Neural crest cell (in vitro differentiated cells): ENCODE measurements around the gene WDFY3. TPM values are rescaled to one million over a fixed set of nuclear protein-coding genes. Genes with fewer than 3 reads are reported as not detected.

ENCODE experiments used
- DNase-seq: peaks from one replicate; pipeline ENCODE4 v3.0.0; 2021; ENCODE audit warnings: low read depth, mixed read lengths, low spot score
- H3K27ac Mint-ChIP-seq: one replicate; pipeline ENCODE4 v1.8.0; 2021; ENCODE audit warnings: mild to moderate bottlenecking, mixed read lengths; ENCODE audit not compliant: unreplicated experiment
- H3K27me3 Mint-ChIP-seq: 2 replicates; pipeline ENCODE4 v1.8.0; 2021; ENCODE audit warnings: low read depth, mild to moderate bottlenecking, mixed read lengths
- H3K36me3 Mint-ChIP-seq: 2 replicates; pipeline ENCODE4 v1.8.0; 2021; ENCODE audit warnings: low read depth, mild to moderate bottlenecking, mixed read lengths
- H3K4me1 Mint-ChIP-seq: 2 replicates; pipeline ENCODE4 v1.8.0; 2021; ENCODE audit warnings: mixed read lengths
- H3K4me3 Mint-ChIP-seq: one replicate; pipeline ENCODE4 v1.8.0; 2021; ENCODE audit warnings: mild to moderate bottlenecking, mixed read lengths
- H3K9me3 Mint-ChIP-seq: 2 replicates; pipeline ENCODE4 v1.8.0; 2021; ENCODE audit warnings: mixed read lengths
- total RNA-seq: library from RNA; stranded (reverse); gene quantifications from 2 replicates; pipeline ENCODE4 v1.2.1, GENCODE V29; 2021
- TF ChIP-seq, protein P1 (sequence below): fragments of 200-600 bp; sonication (generic); conservative IDR thresholded peaks from 2 replicates; pipeline ENCODE4 v1.5.0; 2021; ENCODE audit warnings: antibody characterized with exemption, mild to moderate bottlenecking

The WDFY3 gene
- total RNA-seq, 1 donor from 2014 or later, result 53.5 TPM

DNA sequence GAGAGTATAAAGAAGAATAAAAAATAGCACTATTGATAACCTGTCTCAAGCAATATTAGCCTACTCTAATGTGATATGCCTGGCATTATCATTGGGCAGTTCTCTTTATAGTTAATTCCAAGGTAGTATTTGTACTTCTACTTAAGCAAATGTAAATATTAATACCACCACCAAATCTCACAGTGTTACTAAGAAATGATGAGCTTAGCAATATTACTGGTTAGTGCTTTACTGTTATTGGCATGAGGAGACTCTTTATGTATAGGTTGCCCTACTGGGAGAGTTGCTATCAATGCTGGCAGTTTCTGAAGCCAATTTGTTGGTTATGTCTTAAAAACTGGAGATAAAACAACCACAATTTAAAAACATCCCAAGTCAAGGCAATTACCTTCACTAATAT lies 227.9 kb downstream of the WDFY3 start:
- H3K27me3 Mint-ChIP-seq, result no peaks in the 10 kb centered on the region
- H3K36me3 Mint-ChIP-seq, result peaks cover 12% of the 10 kb centered on the region
- no peaks in the 10 kb centered on the region for H3K4me1 Mint-ChIP-seq
- no peak overlapping the region for H3K4me3 Mint-ChIP-seq
- no peaks in the 10 kb centered on the region for H3K9me3 Mint-ChIP-seq
- no peak for DNase-seq
- H3K27ac Mint-ChIP-seq, result no peak overlapping the region
- TF ChIP-seq, protein P1, sequence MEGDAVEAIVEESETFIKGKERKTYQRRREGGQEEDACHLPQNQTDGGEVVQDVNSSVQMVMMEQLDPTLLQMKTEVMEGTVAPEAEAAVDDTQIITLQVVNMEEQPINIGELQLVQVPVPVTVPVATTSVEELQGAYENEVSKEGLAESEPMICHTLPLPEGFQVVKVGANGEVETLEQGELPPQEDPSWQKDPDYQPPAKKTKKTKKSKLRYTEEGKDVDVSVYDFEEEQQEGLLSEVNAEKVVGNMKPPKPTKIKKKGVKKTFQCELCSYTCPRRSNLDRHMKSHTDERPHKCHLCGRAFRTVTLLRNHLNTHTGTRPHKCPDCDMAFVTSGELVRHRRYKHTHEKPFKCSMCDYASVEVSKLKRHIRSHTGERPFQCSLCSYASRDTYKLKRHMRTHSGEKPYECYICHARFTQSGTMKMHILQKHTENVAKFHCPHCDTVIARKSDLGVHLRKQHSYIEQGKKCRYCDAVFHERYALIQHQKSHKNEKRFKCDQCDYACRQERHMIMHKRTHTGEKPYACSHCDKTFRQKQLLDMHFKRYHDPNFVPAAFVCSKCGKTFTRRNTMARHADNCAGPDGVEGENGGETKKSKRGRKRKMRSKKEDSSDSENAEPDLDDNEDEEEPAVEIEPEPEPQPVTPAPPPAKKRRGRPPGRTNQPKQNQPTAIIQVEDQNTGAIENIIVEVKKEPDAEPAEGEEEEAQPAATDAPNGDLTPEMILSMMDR, result no peak

DNA sequence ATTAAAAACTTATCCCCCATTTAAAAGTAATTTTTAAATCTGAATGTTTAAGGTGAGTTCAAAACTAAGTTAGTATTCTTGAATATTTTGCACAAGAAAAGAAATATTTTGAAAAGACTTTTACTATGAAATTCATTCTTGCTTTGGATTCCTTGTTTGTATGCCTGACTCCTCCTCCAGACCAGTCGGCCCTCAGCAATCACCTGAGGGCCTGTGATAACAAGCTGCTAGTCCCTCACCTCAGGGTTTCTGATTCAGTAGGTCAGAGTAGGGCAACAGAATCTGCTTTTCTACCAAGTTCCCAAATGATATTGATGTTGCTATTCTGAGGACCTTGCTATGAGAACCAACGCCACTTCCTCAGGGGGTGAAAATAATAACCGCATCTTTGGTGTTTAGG lies 228.8 kb downstream of the WDFY3 start:
- Mint-ChIP-seq H3K4me1 (no peaks in the 10 kb centered on the region), H3K27ac (no peak overlapping the region), H3K9me3 (no peaks in the 10 kb centered on the region), H3K27me3 (no peaks in the 10 kb centered on the region), H3K36me3 (peaks cover 9% of the 10 kb centered on the region), H3K4me3 (no peak overlapping the region)
- TF ChIP-seq, protein P1, result no peak
- DNase-seq, result no peak

DNA sequence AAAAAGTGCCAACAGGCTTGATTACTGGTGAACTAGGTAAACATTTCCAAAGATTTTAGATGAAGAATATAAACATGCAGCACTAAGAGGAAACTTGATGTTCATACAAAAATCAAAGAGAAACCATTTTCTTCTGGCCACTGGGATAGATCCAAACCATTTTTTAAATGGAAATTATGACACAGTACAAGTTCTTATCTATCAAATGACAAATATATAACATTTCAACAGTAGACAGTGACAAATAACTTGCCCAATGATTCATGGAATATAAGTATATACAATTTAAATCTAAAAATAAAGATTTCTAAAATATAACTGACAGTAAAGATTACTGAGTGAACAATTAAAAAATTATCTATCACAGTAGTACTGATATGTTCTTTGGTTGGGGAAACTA lies 232.5 kb downstream of the WDFY3 start:
- no peaks in the 10 kb centered on the region for H3K9me3 Mint-ChIP-seq
- TF ChIP-seq, protein P1, result no peak
- no peak for DNase-seq
- H3K4me3 Mint-ChIP-seq, result no peak overlapping the region
- H3K4me1 Mint-ChIP-seq, result no peaks in the 10 kb centered on the region
- no peak overlapping the region for H3K27ac Mint-ChIP-seq
- H3K36me3 Mint-ChIP-seq, result peaks cover 6% of the 10 kb centered on the region
- H3K27me3 Mint-ChIP-seq, result no peaks in the 10 kb centered on the region

DNA sequence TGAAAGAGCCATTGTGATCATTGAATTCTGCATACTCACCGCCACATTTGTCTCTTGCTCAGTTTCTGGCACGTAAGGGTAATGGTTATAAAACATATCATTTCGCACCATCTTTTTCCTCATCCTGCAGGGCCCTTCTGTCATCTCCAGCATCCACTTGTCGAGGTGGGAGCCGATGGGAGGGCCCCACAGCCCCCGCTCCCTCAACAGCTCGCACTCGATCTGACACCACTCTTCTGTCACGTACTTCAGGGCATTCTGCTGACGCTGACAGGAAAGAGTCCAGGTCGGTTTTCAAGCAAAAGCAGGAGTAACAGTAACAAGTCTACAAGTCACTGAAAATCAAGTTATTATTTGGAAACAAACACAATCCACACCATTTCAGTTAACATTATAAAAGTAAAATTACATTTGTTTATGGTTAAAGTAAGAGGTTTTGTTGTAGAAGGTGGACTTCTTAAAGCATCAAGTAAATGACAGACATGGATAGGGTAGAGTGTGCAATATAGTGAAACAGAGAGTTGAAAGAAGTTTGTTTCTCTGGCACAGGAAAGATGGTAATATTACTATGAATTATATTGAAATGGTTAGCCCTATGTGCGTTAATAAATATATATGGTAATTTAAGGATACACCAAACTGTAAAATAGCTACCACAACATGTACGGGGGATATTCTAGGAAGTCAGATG lies 233.0 kb downstream of the WDFY3 start:
- TF ChIP-seq, protein P1, result no peak
- no peaks in the 10 kb centered on the region for H3K4me1 Mint-ChIP-seq
- DNase-seq, result no peak
- H3K9me3 Mint-ChIP-seq, result no peaks in the 10 kb centered on the region
- peaks cover 6% of the 10 kb centered on the region for H3K36me3 Mint-ChIP-seq
- no peak overlapping the region for H3K4me3 Mint-ChIP-seq
- H3K27me3 Mint-ChIP-seq, result no peaks in the 10 kb centered on the region
- no peak overlapping the region for H3K27ac Mint-ChIP-seq

DNA sequence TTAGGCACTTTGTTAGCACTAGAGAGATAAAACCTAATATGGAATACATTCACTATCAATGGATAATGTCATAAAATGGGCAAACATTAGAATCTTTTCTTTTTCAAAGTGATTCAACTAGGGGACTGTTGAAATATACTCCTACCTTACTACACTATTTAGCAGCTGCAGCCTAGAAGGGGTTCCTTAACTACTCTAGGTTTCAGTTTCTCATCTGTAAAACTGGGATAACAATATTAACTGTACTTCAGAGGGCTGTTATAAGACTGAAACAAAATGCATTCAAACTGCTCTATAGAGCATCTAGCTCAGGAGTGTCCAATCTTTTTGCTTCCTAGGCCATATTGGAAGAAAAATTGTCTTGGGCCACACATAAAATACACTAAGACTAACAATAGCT lies 236.1 kb downstream of the WDFY3 start:
- TF ChIP-seq, protein P1, result no peak
- no peak overlapping the region for H3K27ac Mint-ChIP-seq

More for the DNA sequence above, 236.1 kb downstream of the WDFY3 start:
- Mint-ChIP-seq H3K4me1 (no peaks in the 10 kb centered on the region), H3K36me3 (peaks cover 3% of the 10 kb centered on the region), H3K4me3 (no peak overlapping the region), H3K27me3 (no peaks in the 10 kb centered on the region), H3K9me3 (no peaks in the 10 kb centered on the region)
- no peak for DNase-seq
